HCT116 (cell line): Measurements from ENCODE around the gene NCBP3. TPM values are rescaled to one million over a fixed set of nuclear protein-coding genes. Genes with fewer than 3 reads are reported as not detected.

Experiments
- ATAC-seq: fragments of 200-7000 bp; cut with Tn5 transposase; 2 replicates; pipeline ENCODE4 v1.9.1; 2020; ENCODE audit warnings: mild to moderate bottlenecking, moderate library complexity
- BruUV-seq: library from RNA; stranded (reverse); fragments of 400-500 nt; replicated peaks from 2 replicates; lab custom pipeline; 2021; lab: Mats Ljungman, UMichigan
- CTCF ChIA-PET: fragments of 300-600 bp; sonication (Branson Sonifier 250); formaldehyde crosslinking; loops from one replicate; lab custom pipeline; 2021; ENCODE audit warnings: antibody characterized with exemption; lab: Charles Lee
- POLR2A ChIA-PET: fragments of 300-600, 350-600 bp; sonication (Branson Sonifier 250); formaldehyde crosslinking; loops from one replicate; lab custom pipeline; 2021; ENCODE audit warnings: antibody characterized with exemption; lab: Charles Lee
- RAD21 ChIA-PET, 2 experiments: fragments of 300-600 bp; sonication (Branson Sonifier 250); formaldehyde crosslinking; loops; one replicate each; lab custom pipeline; 2023; ENCODE audit warnings: low total read pairs in 2 of 2; ENCODE audit not compliant: uncharacterized antibody in 2 of 2, unreplicated experiment in 2 of 2, low non-redundant PET in 1 of 2; lab: Charles Lee
- DNase-seq: peaks from one replicate; pipeline ENCODE4 v3.0.0-alpha.2; 2010; ENCODE audit warnings: low read depth, low spot score
- H2AFZ ChIP-seq: fragments of 200-600 bp; shearing (Covaris generic), sonication (generic); 2 replicates; pipeline ENCODE4 v1.6.1; 2017; ENCODE audit warnings: low read depth, mixed run types, mixed read lengths, antibody characterized with exemption, low read length; ENCODE audit not compliant: poor library complexity, severe bottlenecking
- H3K27ac ChIP-seq: 2 replicates; pipeline ENCODE4 v1.5.1; 2012; ENCODE audit warnings: low read depth, low read length
- H3K27me3 ChIP-seq: fragments of 200-600 bp; sonication (generic); 2 replicates; pipeline ENCODE4 v1.6.1; 2016; ENCODE audit warnings: mixed run types, low read length, mixed read lengths; ENCODE audit not compliant: insufficient read depth
- H3K36me3 ChIP-seq, 2 experiments: fragments of 200-500 bp in 1 of 2; fragments of 200-600 bp in 1 of 2; sonication (Bioruptor generic) in 1 of 2; sonication (generic) in 1 of 2; 2 replicates each; pipeline versions ENCODE4 v1.5.1 to v1.6.1; 2014 to 2016; ENCODE audit warnings: low read length in 2 of 2, inconsistent platforms in 1 of 2, mixed read lengths in 1 of 2, mixed run types in 1 of 2; ENCODE audit not compliant: insufficient read depth in 2 of 2, control insufficient read depth in 1 of 2
- H3K4me1 ChIP-seq, 2 experiments: fragments of 200-600 bp in 1 of 2; sonication (generic) in 1 of 2; 2 replicates each; pipeline versions ENCODE4 v1.5.1 to v1.6.1; 2012 to 2017; ENCODE audit warnings: low read length in 2 of 2, inconsistent platforms in 1 of 2, mild to moderate bottlenecking in 1 of 2, mixed read lengths in 1 of 2, mixed run types in 1 of 2, moderate library complexity in 1 of 2; ENCODE audit not compliant: insufficient read depth in 2 of 2, control insufficient read depth in 1 of 2
- H3K4me2 ChIP-seq: fragments of 200-600 bp; sonication (generic); 2 replicates; pipeline ENCODE4 v1.6.1; 2017; ENCODE audit warnings: mixed run types, low read length, mixed read lengths
- H3K4me3 ChIP-seq, 2 experiments: fragments of 200-600 bp in 1 of 2; sonication (generic) in 1 of 2; replicated peaks in 1 of 2; 2 replicates each; pipeline ENCODE4 v1.5.1; 2011 to 2016; ENCODE audit warnings: low read length in 2 of 2, control low read depth in 1 of 2, low read depth in 1 of 2, mild to moderate bottlenecking in 1 of 2, mixed read lengths in 1 of 2, mixed run types in 1 of 2
- H3K79me2 ChIP-seq: fragments of 200-600 bp; sonication (generic); 2 replicates; pipeline ENCODE4 v1.6.1; 2017; ENCODE audit warnings: mild to moderate bottlenecking, mixed run types, low read length, moderate library complexity, mixed read lengths; ENCODE audit not compliant: insufficient read depth
- H3K9ac ChIP-seq: fragments of 200-600 bp; sonication (generic); 2 replicates; pipeline ENCODE4 v1.6.1; 2016; ENCODE audit warnings: low read length, mixed read lengths
- H3K9me2 ChIP-seq: fragments of 200-600 bp; sonication (generic), shearing (Covaris generic); 2 replicates; pipeline ENCODE4 v1.6.1; 2017; ENCODE audit warnings: mixed run types, mild to moderate bottlenecking, moderate library complexity; ENCODE audit not compliant: insufficient read depth
- H3K9me3 ChIP-seq, 2 experiments: fragments of 200-500 bp in 1 of 2; fragments of 200-600 bp in 1 of 2; sonication (Bioruptor generic) in 1 of 2; sonication (generic) in 1 of 2; 2 replicates each; pipeline ENCODE4 v1.6.1; 2014 to 2017; ENCODE audit warnings: low read length in 2 of 2, mixed read lengths in 2 of 2, inconsistent platforms in 1 of 2, low read depth in 1 of 2, mild to moderate bottlenecking in 1 of 2, mixed run types in 1 of 2, moderate library complexity in 1 of 2; ENCODE audit not compliant: control insufficient read depth in 1 of 2, insufficient read depth in 1 of 2
- H4K20me1 ChIP-seq: fragments of 200-600 bp; sonication (generic), shearing (Covaris generic); 2 replicates; pipeline ENCODE4 v1.6.1; 2017; ENCODE audit warnings: mixed run types, mild to moderate bottlenecking, moderate library complexity; ENCODE audit not compliant: insufficient read depth
- POLR2AphosphoS5 ChIP-seq: IDR thresholded peaks from 2 replicates; pipeline ENCODE4 v1.6.1; 2011; ENCODE audit warnings: mild to moderate bottlenecking, low read depth, low read length, moderate library complexity
- SIN3A ChIP-seq: IDR thresholded peaks from 2 replicates; pipeline ENCODE4 v1.6.1; 2012; ENCODE audit warnings: low read depth
- ZFX ChIP-seq: fragments of 450-650 bp; IDR thresholded peaks from 2 replicates; pipeline ENCODE4 v1.6.1; 2017
- ZNF274 ChIP-seq: fragments of 200-500 bp; sonication (Bioruptor generic); IDR thresholded peaks from 2 replicates; pipeline ENCODE4 v1.6.1; 2014; ENCODE audit warnings: mild to moderate bottlenecking, low read depth, low read length, inconsistent platforms
- intact Hi-C: fragments of 100-400 bp; cut with micrococcal nuclease; formaldehyde crosslinking; loops from 2 replicates; pipeline ENCODE4 v1.10.0; 2022
- total RNA-seq: library from RNA; stranded (reverse); gene quantifications from one replicate; pipeline ENCODE4 v1.2.1, GENCODE V29; 2021; ENCODE audit not compliant: unreplicated experiment
- TF ChIP-seq, protein P1 (sequence below), 3 experiments: fragments of 200-600 bp in 1 of 3; sonication (generic) in 1 of 3; IDR thresholded peaks in 2 of 3; conservative IDR thresholded peaks in 1 of 3; 2 replicates each; pipeline ENCODE4 v1.5.1; 2012 to 2017; ENCODE audit warnings: low read depth in 2 of 3, low read length in 2 of 3, antibody characterized with exemption in 1 of 3, borderline replicate concordance in 1 of 3, control low read depth in 1 of 3, mild to moderate bottlenecking in 1 of 3, mixed read lengths in 1 of 3, mixed run types in 1 of 3, moderate library complexity in 1 of 3; ENCODE audit not compliant: insufficient read depth in 1 of 3

Gene NCBP3
- total RNA-seq, 1 experiment from 2014 or later = 46.5 TPM

DNA sequence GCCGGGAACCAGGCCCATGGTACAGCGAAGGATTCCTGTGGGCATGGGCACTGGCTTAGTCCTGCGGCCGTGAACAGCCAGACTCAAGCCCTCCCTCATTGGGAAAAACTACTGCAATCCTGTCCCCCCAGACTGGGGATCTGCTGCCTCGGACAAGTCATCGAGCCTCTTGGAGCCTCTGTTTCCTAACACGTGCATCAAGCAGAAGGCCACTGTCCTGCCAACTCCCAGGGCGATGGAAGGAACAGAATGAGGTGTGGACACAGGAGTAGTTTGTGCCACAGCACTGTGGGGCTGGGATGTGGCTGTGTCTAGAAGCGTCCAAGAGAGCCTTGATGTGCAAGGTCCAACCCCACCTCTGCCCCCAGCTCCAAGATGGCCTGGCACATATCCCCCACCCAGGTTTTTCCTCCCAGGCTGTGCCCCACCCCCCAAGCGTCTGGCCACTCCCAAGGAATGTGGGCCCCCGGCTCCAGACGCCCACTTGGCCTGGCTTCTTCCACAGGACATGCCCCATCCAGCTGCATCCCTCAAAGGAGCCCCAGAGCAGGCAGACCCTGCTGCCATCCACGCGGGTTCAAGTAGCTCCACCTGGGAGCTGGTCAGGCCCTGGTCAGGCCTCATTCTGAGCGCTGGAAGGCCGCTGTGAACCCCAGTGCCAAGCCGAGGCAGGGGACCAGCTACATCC, 43.4 kb upstream of the NCBP3 start:
- Histone ChIP-seq H3K9ac (peak overlapping the region; percentile 63), H3K79me2 (peaks cover 16% of the 10 kb centered on the region; the same call in 1 of the 2 replicates), H3K27ac (peak overlapping the region; percentile 83), H3K36me3 (peaks cover 3 to 4% of the 10 kb centered on the region in 2 experiments; a peak in 2 of 4 replicates), H3K4me1 (peaks cover 70 to 84% of the 10 kb centered on the region in 2 experiments), H3K9me2 (no peaks in the 10 kb centered on the region), H4K20me1 (no peaks in the 10 kb centered on the region), H3K27me3 (no peaks in the 10 kb centered on the region), H3K9me3 (no peaks in the 10 kb centered on the region), H2AFZ (no peak overlapping the region), H3K4me3 (peak overlapping the region; percentile 40 to 53), H3K4me2 (peak overlapping the region; percentile 89)
- POLR2A ChIA-PET = interaction anchor here (0.5 kb wide), 1 partner anchor 168 kb away, joined by 5 read pairs; no protein-coding TSS in a partner anchor
- BruUV-seq = no TSS peak
- TF ChIP-seq ZNF274 (no peak), ZFX (no peak), POLR2AphosphoS5 (no peak), SIN3A (no peak)
- TF ChIP-seq, protein P1, sequence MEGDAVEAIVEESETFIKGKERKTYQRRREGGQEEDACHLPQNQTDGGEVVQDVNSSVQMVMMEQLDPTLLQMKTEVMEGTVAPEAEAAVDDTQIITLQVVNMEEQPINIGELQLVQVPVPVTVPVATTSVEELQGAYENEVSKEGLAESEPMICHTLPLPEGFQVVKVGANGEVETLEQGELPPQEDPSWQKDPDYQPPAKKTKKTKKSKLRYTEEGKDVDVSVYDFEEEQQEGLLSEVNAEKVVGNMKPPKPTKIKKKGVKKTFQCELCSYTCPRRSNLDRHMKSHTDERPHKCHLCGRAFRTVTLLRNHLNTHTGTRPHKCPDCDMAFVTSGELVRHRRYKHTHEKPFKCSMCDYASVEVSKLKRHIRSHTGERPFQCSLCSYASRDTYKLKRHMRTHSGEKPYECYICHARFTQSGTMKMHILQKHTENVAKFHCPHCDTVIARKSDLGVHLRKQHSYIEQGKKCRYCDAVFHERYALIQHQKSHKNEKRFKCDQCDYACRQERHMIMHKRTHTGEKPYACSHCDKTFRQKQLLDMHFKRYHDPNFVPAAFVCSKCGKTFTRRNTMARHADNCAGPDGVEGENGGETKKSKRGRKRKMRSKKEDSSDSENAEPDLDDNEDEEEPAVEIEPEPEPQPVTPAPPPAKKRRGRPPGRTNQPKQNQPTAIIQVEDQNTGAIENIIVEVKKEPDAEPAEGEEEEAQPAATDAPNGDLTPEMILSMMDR (IDR thresholded peaks at IDR 0.05 in 2 of 3, conservative IDR thresholded peaks at IDR 0.05 in 1 of 3; ENCODE audit: borderline replicate concordance in 1 of 3, insufficient read depth in 1 of 3, low read depth in 2 of 3, low read length in 2 of 3) = no peak
- CTCF ChIA-PET = interaction anchor here (1.1 to 1.6 kb wide), 5 partner anchors 24 to 152 kb away, joined by 3 to 9 read pairs (median 8); partner anchors contain the start of gene NCBP3
- intact Hi-C loops = no loop called here
- no peak for DNase-seq
- RAD21 ChIA-PET = no interaction called here
- ATAC-seq = no peak
